Lower leg skin (tissue), 4 donors: Measurements from ENCODE around the gene C2CD5. TPM values are rescaled to one million over a fixed set of nuclear protein-coding genes. Genes with fewer than 3 reads are reported as not detected.

Source experiments
- DNase-seq, 2 donors: peaks; one replicate each; pipeline ENCODE4 v3.0.0-alpha.2; 2019; ENCODE audit warnings: low spot score in 2 of 2
- H3K4me3 ChIP-seq: fragments of 200-600 bp; sonication (generic); 2 replicates; pipeline ENCODE4 v1.5.1; 2017; ENCODE audit warnings: mild to moderate bottlenecking, low read depth; ENCODE audit not compliant: poor library complexity, severe bottlenecking
- CTCF ChIP-seq, 3 donors: fragments of 450-650 bp; IDR thresholded peaks; one replicate each; pipeline ENCODE4 v1.5.1; 2016; ENCODE audit warnings: antibody characterized with exemption in 3 of 3, mild to moderate bottlenecking in 3 of 3, moderate library complexity in 2 of 3
- POLR2A ChIP-seq, 2 donors: fragments of 450-650 bp; IDR thresholded peaks; one replicate each; pipeline ENCODE4 v1.6.1; 2016 to 2017; ENCODE audit warnings: antibody characterized with exemption in 2 of 2, mild to moderate bottlenecking in 1 of 2, moderate library complexity in 1 of 2
- WGBS, 2 donors: methylation state at CpG; one replicate each; pipeline ENCODE4 v1.1.5; 2018; 5-methylcytosine and 5-hydroxymethylcytosine counted together
- intact Hi-C: fragments of 100-400 bp; cut with DNase I; formaldehyde crosslinking; loops from one replicate; pipeline ENCODE4 v1.15.0; 2023; ENCODE audit warnings: low total_unique reads
- total RNA-seq, 4 donors: library from RNA; depleted of rRNA; stranded (reverse); fragments of >200 nt; gene quantifications; one replicate each; pipeline ENCODE4 v1.1.0, GENCODE V29; 2016

The C2CD5 gene
- total RNA-seq, 4 donors from 2014 or later: 19.3 to 22.6 (median 19.9) TPM

GRCh38 chr12:22518998-22519397 is 25.3 kb downstream of the C2CD5 start:
- intact Hi-C loops: no loop called here
- WGBS, 2 donors: 81 to 87% methylated on average over 6 of the region's 6 CpGs
- DNase-seq: no peak
- TF ChIP-seq POLR2A (IDR thresholded peaks at IDR 0.05) (no peak), CTCF (IDR thresholded peaks at IDR 0.05) (no peak)
- no peak overlapping the region for H3K4me3 ChIP-seq

GRCh38 chr12:22518060-22518719 is 26.2 kb downstream of the C2CD5 start:
- DNase-seq: peak in 1 of 2 donors; percentile 29
- WGBS, 2 donors: 8 to 20% methylated on average over 1 of the region's 1 CpG
- no peak for TF ChIP-seq CTCF (IDR thresholded peaks at IDR 0.05)
- TF ChIP-seq POLR2A (IDR thresholded peaks at IDR 0.05): no peak
- intact Hi-C loops: no loop called here
- no peak overlapping the region for H3K4me3 ChIP-seq

GRCh38 chr12:22514875-22515274 is 29.5 kb downstream of the C2CD5 start:
- TF ChIP-seq CTCF (IDR thresholded peaks at IDR 0.05) (no peak), POLR2A (IDR thresholded peaks at IDR 0.05) (no peak)
- 77 to 92% methylated on average over 1 of the region's 1 CpG for WGBS, 2 donors
- intact Hi-C loops: no loop called here
- no peak for DNase-seq
- H3K4me3 ChIP-seq: no peak overlapping the region

GRCh38 chr12:22505826-22506225 is 38.5 kb downstream of the C2CD5 start:
- H3K4me3 ChIP-seq: no peak overlapping the region
- 90 to 94% methylated on average over 2 of the region's 2 CpGs for WGBS, 2 donors
- TF ChIP-seq CTCF (IDR thresholded peaks at IDR 0.05) (no peak), POLR2A (IDR thresholded peaks at IDR 0.05) (no peak)
- DNase-seq: peak in 1 of 2 donors; percentile 37
- intact Hi-C loops: no loop called here

- no peak for DNase-seq
- WGBS, 2 donors: 86 to 94% methylated on average over 4 of the region's 4 CpGs
- TF ChIP-seq CTCF (IDR thresholded peaks at IDR 0.05): no peak
- no peak for TF ChIP-seq POLR2A (IDR thresholded peaks at IDR 0.05)
Measured at GRCh38 chr12:22500100-22500499, 44.2 kb downstream of the C2CD5 start.

GRCh38 chr12:22499445-22499844 is 44.9 kb downstream of the C2CD5 start:
- DNase-seq: no peak
- no peak overlapping the region for H3K4me3 ChIP-seq
- intact Hi-C loops: no loop called here
- no peak for TF ChIP-seq POLR2A (IDR thresholded peaks at IDR 0.05)
- WGBS, 2 donors: 86 to 92% methylated on average over 2 of the region's 2 CpGs

More at GRCh38 chr12:22500100-22500499, 44.2 kb downstream of the C2CD5 start:
- H3K4me3 ChIP-seq: no peak overlapping the region
- intact Hi-C loops: no loop called here
